ENCODE measurements around the gene FBXO30.

The FBXO30 gene

DNA sequence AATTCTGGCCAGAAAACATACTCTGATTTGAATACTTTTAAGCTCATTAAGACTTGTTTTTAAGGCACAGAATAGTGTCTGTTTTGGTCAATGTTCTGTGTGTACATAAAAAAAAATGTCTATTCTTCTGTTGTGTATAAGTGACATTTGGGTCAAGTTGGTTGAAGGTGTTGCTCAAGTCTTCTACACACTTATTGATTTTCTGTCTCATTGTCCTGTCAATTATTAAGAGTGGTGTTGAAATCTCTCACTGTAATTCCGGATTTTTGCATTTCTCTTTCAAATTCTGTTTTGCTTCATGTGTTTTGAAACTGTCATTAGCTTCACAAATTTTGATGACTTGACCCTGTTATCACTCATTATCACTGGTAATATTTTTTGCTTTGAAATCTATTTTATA lies 41.7 kb downstream of the FBXO30 start:
- Histone ChIP-seq H3K9ac (ENCODE audit: low read length) (no peak overlapping the region), H3K79me2 (ENCODE audit: low read length) (no peaks in the 10 kb centered on the region), H3K9me3 (replicated peaks; ENCODE audit: insufficient read depth, low read length) (no peaks in the 10 kb centered on the region), H3K9me2 (replicated peaks; ENCODE audit: insufficient read depth, low read length) (no peaks in the 10 kb centered on the region), H2AFZ (ENCODE audit: low read length) (no peak overlapping the region), H3K4me1 (ENCODE audit: low read length) (no peaks in the 10 kb centered on the region), H3K27me3 (replicated peaks; ENCODE audit: insufficient read depth, low read length) (no peaks in the 10 kb centered on the region), H3K27ac (ENCODE audit: low read length) (no peak overlapping the region), H4K20me1 (ENCODE audit: insufficient read depth, low read length) (no peaks in the 10 kb centered on the region), H3K36me3 (replicated peaks; ENCODE audit: insufficient read depth, low read length) (no peaks in the 10 kb centered on the region), H3K4me2 (ENCODE audit: low read depth, low read length) (no peak overlapping the region), H3F3A (ENCODE audit: insufficient read depth, low read length) (no peaks in the 10 kb centered on the region), H3K4me3 (ENCODE audit: low read length) (no peak overlapping the region)
- no peak for DNase-seq
- TF ChIP-seq EZH2phosphoT487 (IDR thresholded peaks at IDR 0.05; ENCODE audit: low read length), result no peak
- TF ChIP-seq EZH2 (optimal IDR thresholded peaks at IDR 0.05; ENCODE audit: low read depth, low read length), result no peak
- TF ChIP-seq, protein P1, sequence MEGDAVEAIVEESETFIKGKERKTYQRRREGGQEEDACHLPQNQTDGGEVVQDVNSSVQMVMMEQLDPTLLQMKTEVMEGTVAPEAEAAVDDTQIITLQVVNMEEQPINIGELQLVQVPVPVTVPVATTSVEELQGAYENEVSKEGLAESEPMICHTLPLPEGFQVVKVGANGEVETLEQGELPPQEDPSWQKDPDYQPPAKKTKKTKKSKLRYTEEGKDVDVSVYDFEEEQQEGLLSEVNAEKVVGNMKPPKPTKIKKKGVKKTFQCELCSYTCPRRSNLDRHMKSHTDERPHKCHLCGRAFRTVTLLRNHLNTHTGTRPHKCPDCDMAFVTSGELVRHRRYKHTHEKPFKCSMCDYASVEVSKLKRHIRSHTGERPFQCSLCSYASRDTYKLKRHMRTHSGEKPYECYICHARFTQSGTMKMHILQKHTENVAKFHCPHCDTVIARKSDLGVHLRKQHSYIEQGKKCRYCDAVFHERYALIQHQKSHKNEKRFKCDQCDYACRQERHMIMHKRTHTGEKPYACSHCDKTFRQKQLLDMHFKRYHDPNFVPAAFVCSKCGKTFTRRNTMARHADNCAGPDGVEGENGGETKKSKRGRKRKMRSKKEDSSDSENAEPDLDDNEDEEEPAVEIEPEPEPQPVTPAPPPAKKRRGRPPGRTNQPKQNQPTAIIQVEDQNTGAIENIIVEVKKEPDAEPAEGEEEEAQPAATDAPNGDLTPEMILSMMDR (IDR thresholded peaks at IDR 0.05; ENCODE audit: low read length), result no peak

DNA sequence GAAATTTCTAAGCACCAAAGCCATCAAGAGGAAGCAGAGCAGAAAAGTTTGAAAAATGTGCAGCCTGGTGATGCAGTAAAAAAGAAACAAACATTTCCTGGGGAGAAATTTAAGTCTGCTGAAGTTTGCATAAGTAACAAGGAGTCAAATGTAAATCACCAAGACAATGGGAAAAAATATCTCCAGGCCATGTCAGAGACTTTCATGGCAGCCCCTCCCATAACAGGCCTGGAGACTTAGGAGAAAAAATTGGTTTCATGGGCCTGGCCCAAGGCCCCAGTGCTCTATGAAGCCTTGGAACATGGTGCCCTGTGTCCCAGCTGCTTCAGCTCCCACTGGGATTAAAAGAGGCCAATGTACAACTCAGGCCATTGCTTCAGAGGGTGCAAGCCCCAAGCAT lies 49.1 kb downstream of the FBXO30 start:
- Histone ChIP-seq H3K9me3 (replicated peaks; ENCODE audit: insufficient read depth, low read length) (no peaks in the 10 kb centered on the region), H3K27me3 (replicated peaks; ENCODE audit: insufficient read depth, low read length) (no peaks in the 10 kb centered on the region), H3K9me2 (replicated peaks; ENCODE audit: insufficient read depth, low read length) (no peaks in the 10 kb centered on the region), H3K4me3 (ENCODE audit: low read length) (no peak overlapping the region), H3K36me3 (replicated peaks; ENCODE audit: insufficient read depth, low read length) (no peaks in the 10 kb centered on the region), H3K4me2 (ENCODE audit: low read depth, low read length) (no peak overlapping the region), H3K79me2 (ENCODE audit: low read length) (no peaks in the 10 kb centered on the region), H3F3A (ENCODE audit: insufficient read depth, low read length) (no peaks in the 10 kb centered on the region), H3K27ac (ENCODE audit: low read length) (no peak overlapping the region), H2AFZ (ENCODE audit: low read length) (no peak overlapping the region), H4K20me1 (ENCODE audit: insufficient read depth, low read length) (no peaks in the 10 kb centered on the region), H3K4me1 (ENCODE audit: low read length) (no peaks in the 10 kb centered on the region), H3K9ac (ENCODE audit: low read length) (no peak overlapping the region)
- TF ChIP-seq EZH2 (optimal IDR thresholded peaks at IDR 0.05; ENCODE audit: low read depth, low read length) (no peak), EZH2phosphoT487 (IDR thresholded peaks at IDR 0.05; ENCODE audit: low read length) (no peak)
- TF ChIP-seq, protein P1 (IDR thresholded peaks at IDR 0.05; ENCODE audit: low read length), result no peak
- no peak for DNase-seq

DNA sequence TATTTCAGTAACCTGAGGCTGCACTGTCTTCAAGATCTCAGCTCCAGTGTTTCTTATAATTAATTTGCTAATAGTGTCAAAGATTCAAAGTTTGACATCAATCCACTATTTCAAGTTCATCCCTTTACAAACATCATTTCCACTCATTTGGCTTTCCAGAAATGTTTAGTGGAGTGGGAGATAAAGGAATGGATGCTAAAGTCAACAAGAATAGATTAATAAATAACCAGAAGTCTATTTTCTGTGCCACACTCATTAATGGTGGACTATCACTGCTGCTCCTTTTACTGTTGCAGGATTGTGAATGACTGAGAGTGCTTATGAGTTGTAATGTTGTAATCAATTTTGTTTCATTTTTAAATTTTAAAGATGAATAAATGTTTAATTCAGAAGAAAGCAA lies 50.9 kb downstream of the FBXO30 start:
- H3K9me2 ChIP-seq (replicated peaks; ENCODE audit: insufficient read depth, low read length), result no peaks in the 10 kb centered on the region
- H3K9ac ChIP-seq (ENCODE audit: low read length), result no peak overlapping the region
- no peaks in the 10 kb centered on the region for H3K27me3 ChIP-seq (replicated peaks; ENCODE audit: insufficient read depth, low read length)
- H2AFZ ChIP-seq (ENCODE audit: low read length), result no peak overlapping the region
- H3K27ac ChIP-seq (ENCODE audit: low read length), result no peak overlapping the region
- no peak overlapping the region for H3K4me3 ChIP-seq (ENCODE audit: low read length)
- H3K4me2 ChIP-seq (ENCODE audit: low read depth, low read length), result no peak overlapping the region
- no peaks in the 10 kb centered on the region for H4K20me1 ChIP-seq (ENCODE audit: insufficient read depth, low read length)
- no peaks in the 10 kb centered on the region for H3K36me3 ChIP-seq (replicated peaks; ENCODE audit: insufficient read depth, low read length)
- no peak for TF ChIP-seq EZH2 (optimal IDR thresholded peaks at IDR 0.05; ENCODE audit: low read depth, low read length)
- TF ChIP-seq, protein P1 (IDR thresholded peaks at IDR 0.05; ENCODE audit: low read length), result no peak
- TF ChIP-seq EZH2phosphoT487 (IDR thresholded peaks at IDR 0.05; ENCODE audit: low read length), result no peak
- H3K79me2 ChIP-seq (ENCODE audit: low read length), result no peaks in the 10 kb centered on the region
- no peaks in the 10 kb centered on the region for H3K4me1 ChIP-seq (ENCODE audit: low read length)
- DNase-seq, result no peak
- no peaks in the 10 kb centered on the region for H3F3A ChIP-seq (ENCODE audit: insufficient read depth, low read length)
- H3K9me3 ChIP-seq (replicated peaks; ENCODE audit: insufficient read depth, low read length), result no peaks in the 10 kb centered on the region
